ENCODE results near the gene SORCS2. TPM values are rescaled to one million over a fixed set of nuclear protein-coding genes. Genes with fewer than 3 reads are reported as not detected.

SORCS2 gene
- total RNA-seq, 4 donors from 2014 or later: 0.07 to 1.2 (median 0.11) TPM

- intact Hi-C loops (cut with DNase I; ENCODE audit: low total_unique reads) (no loop called here), in situ Hi-C loops (cut with MboI; ENCODE audit: low sequenced_read_pairs in 4 of 4) (no loop called here)
- no peaks in the 10 kb centered on the region for H3K9me3 ChIP-seq
- no peak overlapping the region for H3K4me3 ChIP-seq
- no peak for ATAC-seq
- H3K36me3 ChIP-seq: no peaks in the 10 kb centered on the region
- DNase-seq: no peak
- peaks cover 0 to 5% (median 4%) of the 10 kb centered on the region in 3 donors for H3K27me3 ChIP-seq
- no peak for TF ChIP-seq POLR2A (IDR thresholded peaks at IDR 0.05)
- TF ChIP-seq CTCF (IDR thresholded peaks at IDR 0.05 in 4 of 5, conservative IDR thresholded peaks at IDR 0.05 in 1 of 5): no peak
- H3K27ac ChIP-seq: no peak overlapping the region
- no peaks in the 10 kb centered on the region for H3K4me1 ChIP-seq
Measured at GRCh38 chr4:7609316-7609715, 417.0 kb downstream of the SORCS2 start.

GRCh38 chr4:7610022-7610670, 417.8 kb downstream of the SORCS2 start:
- TF ChIP-seq CTCF (IDR thresholded peaks at IDR 0.05 in 4 of 5, conservative IDR thresholded peaks at IDR 0.05 in 1 of 5) (no peak), POLR2A (IDR thresholded peaks at IDR 0.05) (no peak)
- H3K4me3 ChIP-seq: no peak overlapping the region
- ATAC-seq (no peak), DNase-seq (no peak)
- no peaks in the 10 kb centered on the region for H3K36me3 ChIP-seq
- H3K27ac ChIP-seq: no peak overlapping the region
- H3K4me1 ChIP-seq: no peaks in the 10 kb centered on the region
- intact Hi-C loops (cut with DNase I; ENCODE audit: low total_unique reads): no loop called here
- in situ Hi-C loops (cut with MboI; ENCODE audit: low sequenced_read_pairs in 4 of 4): no loop called here
- peaks cover 0 to 5% (median 4%) of the 10 kb centered on the region in 3 donors for H3K27me3 ChIP-seq
- H3K9me3 ChIP-seq: no peaks in the 10 kb centered on the region

- in situ Hi-C loops (cut with MboI; ENCODE audit: low sequenced_read_pairs in 4 of 4): no loop called here
- Histone ChIP-seq H3K9me3 (no peaks in the 10 kb centered on the region), H3K4me3 (no peak overlapping the region), H3K27me3 (peaks cover 0 to 5% (median 4%) of the 10 kb centered on the region in 3 donors), H3K27ac (no peak overlapping the region), H3K36me3 (no peaks in the 10 kb centered on the region), H3K4me1 (no peaks in the 10 kb centered on the region)
- ATAC-seq: no peak
- intact Hi-C loops (cut with DNase I; ENCODE audit: low total_unique reads): no loop called here
- no peak for DNase-seq
- no peak for TF ChIP-seq POLR2A (IDR thresholded peaks at IDR 0.05)
- TF ChIP-seq CTCF (IDR thresholded peaks at IDR 0.05 in 4 of 5, conservative IDR thresholded peaks at IDR 0.05 in 1 of 5): no peak
Measured at GRCh38 chr4:7610841-7611240, 418.5 kb downstream of the SORCS2 start.

- H3K27me3 ChIP-seq: peaks cover 0 to 5% (median 4%) of the 10 kb centered on the region in 3 donors
- in situ Hi-C loops (cut with MboI; ENCODE audit: low sequenced_read_pairs in 4 of 4): no loop called here
- no peak for TF ChIP-seq POLR2A (IDR thresholded peaks at IDR 0.05)
- no peak for TF ChIP-seq CTCF (IDR thresholded peaks at IDR 0.05 in 4 of 5, conservative IDR thresholded peaks at IDR 0.05 in 1 of 5)
- no peaks in the 10 kb centered on the region for H3K4me1 ChIP-seq
- H3K9me3 ChIP-seq: no peaks in the 10 kb centered on the region
- intact Hi-C loops (cut with DNase I; ENCODE audit: low total_unique reads): no loop called here
- DNase-seq (no peak), ATAC-seq (no peak)
- no peak overlapping the region for H3K27ac ChIP-seq
- no peaks in the 10 kb centered on the region for H3K36me3 ChIP-seq
- no peak overlapping the region for H3K4me3 ChIP-seq
Measured at GRCh38 chr4:7612311-7612897, 420.1 kb downstream of the SORCS2 start.

Measured in gastrocnemius medialis (tissue), 4 donors.